Measurements from ENCODE around the gene CENPT.
"Not testable (repeated sequence)": the region's sequence is repeated elsewhere in the genome, so short reads cannot be mapped to it uniquely, and the experiment has no call there.

The CENPT gene

GRCh38 chr16:67855789-67856188 is 8.3 kb upstream of the CENPT start:
- DNase-seq (ENCODE audit: insufficient read length, low spot score): no peak
- no peak for FAIRE-seq

- DNase-seq (ENCODE audit: insufficient read length, low spot score) (no peak), FAIRE-seq (no peak)
Measured at GRCh38 chr16:67853670-67854069, 6.2 kb upstream of the CENPT start.

DNA sequence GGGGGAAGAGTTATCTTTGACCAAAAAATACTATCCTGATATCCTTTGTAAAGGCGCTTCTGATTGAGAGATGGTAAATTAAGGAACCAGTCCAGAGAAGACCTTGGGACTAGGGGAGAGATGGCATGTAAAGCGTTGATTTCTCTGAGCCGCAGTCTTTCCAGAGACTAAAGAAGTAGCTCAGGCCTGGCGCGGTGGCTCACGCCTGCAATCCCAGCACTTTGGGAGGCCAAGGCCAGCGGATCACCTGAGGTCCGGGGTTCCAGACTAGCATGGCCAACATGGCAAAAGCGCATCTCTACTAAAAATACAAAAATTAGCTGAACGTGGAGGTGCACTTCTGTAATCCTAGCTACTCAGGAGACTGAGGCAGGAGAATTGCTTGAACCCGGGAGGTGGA is 625 bp upstream of the CENPT start:
- FAIRE-seq: no peak
- DNase-seq (ENCODE audit: insufficient read length, low spot score): no peak

DNA sequence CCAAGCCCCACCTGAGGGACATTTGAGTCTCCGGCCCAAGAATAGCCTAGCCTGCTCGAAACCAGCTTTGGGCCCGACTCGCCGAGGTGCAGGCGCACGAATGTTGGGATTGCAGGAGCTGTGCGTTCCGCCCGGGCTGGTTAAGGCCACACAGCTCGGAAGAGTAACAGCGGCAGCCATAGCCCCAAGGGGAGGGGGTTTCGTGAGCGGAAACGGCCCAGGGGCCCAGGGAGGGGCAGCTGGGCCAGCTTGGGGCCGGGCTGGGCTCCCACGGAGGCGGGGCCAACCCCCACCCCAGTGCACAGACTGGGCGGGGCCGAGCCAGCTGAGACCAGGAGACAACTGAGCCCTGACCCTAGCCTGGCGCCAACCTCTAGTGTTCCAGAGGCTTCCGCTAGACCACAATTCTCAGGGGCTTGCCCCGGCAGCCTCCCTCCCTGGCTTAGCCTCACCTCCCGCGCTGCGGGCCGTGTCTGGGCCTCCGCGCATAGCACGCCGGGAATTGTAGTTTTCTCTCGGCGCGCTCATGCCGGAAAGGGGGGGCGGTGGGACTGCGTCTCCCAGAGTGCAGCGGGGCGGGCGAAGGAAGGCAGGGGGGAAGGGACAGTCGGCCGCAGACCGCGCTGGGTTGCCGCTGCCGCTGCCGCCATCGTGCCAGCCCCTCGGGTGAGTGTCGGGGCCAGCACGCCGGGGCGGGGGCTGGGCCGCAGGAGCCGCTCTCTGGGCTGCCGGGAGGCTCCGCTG is 1.0 kb downstream of the CENPT start, which contains the start of gene NUTF2:
Gene NUTF2 (plus strand): TSS at position 614 of the 744 bp plus-strand sequence. CDS start 18,198 bp downstream, outside the sequence.
- DNase-seq (ENCODE audit: insufficient read length, low spot score) (peak; percentile 97), FAIRE-seq (peak; percentile 94)

GRCh38 chr16:67846063-67846319 is 1.5 kb downstream of the CENPT start:
- FAIRE-seq (no peak), DNase-seq (ENCODE audit: insufficient read length, low spot score) (no peak)

- FAIRE-seq (no peak), DNase-seq (ENCODE audit: insufficient read length, low spot score) (no peak)
Measured at GRCh38 chr16:67845291-67846062, 2.0 kb downstream of the CENPT start.

- no peak for DNase-seq (ENCODE audit: insufficient read length, low spot score)
Measured at GRCh38 chr16:67844497-67844896, 3.0 kb downstream of the CENPT start.

GRCh38 chr16:67843343-67843765 is 4.1 kb downstream of the CENPT start:
- FAIRE-seq: no peak

More at GRCh38 chr16:67844497-67844896, 3.0 kb downstream of the CENPT start:
- FAIRE-seq: no peak

DNA sequence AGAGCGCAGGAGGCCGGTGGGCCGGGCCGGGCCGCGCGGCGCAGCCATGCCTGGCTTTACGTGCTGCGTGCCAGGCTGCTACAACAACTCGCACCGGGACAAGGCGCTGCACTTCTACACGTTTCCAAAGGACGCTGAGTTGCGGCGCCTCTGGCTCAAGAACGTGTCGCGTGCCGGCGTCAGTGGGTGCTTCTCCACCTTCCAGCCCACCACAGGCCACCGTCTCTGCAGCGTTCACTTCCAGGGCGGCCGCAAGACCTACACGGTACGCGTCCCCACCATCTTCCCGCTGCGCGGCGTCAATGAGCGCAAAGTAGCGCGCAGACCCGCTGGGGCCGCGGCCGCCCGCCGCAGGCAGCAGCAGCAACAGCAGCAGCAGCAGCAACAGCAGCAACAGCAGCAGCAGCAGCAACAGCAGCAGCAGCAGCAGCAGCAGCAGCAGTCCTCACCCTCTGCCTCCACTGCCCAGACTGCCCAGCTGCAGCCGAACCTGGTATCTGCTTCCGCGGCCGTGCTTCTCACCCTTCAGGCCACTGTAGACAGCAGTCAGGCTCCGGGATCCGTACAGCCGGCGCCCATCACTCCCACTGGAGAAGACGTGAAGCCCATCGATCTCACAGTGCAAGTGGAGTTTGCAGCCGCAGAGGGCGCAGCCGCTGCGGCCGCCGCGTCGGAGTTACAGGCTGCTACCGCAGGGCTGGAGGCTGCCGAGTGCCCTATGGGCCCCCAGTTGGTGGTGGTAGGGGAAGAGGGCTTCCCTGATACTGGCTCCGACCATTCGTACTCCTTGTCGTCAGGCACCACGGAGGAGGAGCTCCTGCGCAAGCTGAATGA is 4.8 kb downstream of the CENPT start:
- FAIRE-seq: peak; percentile 69

More at GRCh38 chr16:67843343-67843765, 4.1 kb downstream of the CENPT start:
- DNase-seq (ENCODE audit: insufficient read length, low spot score): no peak

DNA sequence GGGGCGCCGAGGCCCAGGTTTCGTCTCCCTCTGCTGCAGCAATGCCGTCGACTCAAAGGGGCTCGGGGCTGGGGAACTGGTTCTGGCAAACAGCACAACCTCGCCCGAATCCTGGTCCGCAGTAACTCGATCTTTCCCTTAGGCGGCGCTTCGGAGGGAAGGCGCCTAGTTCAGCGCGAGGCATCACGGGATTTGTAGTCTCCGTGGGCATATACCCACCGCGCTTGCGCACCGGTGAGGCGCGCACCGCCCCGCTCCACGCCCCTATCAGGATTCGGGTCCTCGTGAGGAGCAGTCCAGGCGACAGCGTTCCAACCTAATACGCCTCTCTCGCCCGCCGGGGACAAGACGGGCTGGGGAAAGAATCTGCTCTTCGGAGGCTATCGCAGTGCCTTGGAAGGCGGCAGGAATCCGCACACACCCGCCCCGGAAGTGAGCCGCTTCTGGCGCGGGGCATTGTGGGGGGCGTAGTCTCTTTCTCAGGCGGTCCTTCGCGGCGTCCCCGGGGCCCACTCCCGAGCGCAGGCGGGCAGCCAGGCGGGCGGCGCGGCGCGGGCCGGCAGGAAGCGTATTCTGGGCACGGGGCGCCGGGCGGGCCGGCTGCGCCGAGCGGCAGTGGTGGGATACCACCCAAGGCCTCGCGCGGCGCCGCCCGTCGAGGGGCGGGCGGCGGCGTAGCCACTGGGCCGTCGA is 5.5 kb downstream of the CENPT start, which contains the start of gene THAP11:
Gene THAP11 (plus strand): TSS at position 505 of the 693 bp plus-strand sequence. CDS start 235 bp downstream, outside the sequence.
- peak; percentile 95 for FAIRE-seq

More for the DNA sequence above, 4.8 kb downstream of the CENPT start:
- no peak for DNase-seq (ENCODE audit: insufficient read length, low spot score)

GRCh38 chr16:67841198-67841815 is 6.2 kb downstream of the CENPT start:
- FAIRE-seq: no peak
- no peak for DNase-seq (ENCODE audit: insufficient read length, low spot score)

More for the DNA sequence above, 5.5 kb downstream of the CENPT start, which contains the start of gene THAP11:
- peak; percentile 93 for DNase-seq (ENCODE audit: insufficient read length, low spot score)

DNA sequence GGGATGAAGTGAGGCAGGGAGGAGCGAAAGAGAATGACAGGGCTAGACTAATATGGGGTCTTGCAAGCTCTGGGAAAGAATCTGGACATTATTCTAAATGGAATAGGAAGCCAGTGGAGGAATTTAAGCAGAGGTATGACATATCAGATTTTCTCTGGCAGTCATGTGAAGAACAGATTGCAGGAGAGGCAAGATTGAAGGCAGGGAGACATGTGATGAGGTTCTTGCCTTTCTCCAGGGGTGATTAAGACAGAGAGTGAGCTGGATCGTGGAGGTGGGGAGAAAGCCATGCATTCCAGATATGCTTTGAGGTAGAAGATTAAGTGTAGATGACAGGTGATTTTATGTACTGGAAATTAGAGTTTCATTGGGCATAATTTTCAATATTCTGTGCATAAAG is 9.7 kb downstream of the CENPT start:
- DNase-seq (ENCODE audit: insufficient read length, low spot score) (no peak), FAIRE-seq (no peak)

DNA sequence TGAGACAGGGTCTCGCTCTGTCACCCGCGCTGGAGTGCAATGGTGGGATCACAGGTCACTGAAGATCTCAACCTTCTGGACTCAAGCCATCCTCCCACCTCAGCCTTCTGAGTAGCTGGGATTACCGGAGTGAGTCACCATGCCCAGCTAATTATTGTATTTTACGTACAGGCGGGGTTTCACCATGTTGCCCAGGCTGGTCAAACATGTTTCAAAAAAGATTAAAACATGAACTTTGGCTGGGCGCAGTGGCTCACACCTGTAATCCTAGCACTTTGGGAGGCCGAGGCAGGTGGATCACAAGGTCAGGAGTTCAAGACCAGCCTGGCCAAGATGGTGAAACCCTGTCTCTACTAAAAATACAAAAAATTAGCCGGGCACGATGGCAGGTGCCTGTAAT is 10.3 kb downstream of the CENPT start:
- not testable (repeated sequence) for DNase-seq (ENCODE audit: insufficient read length, low spot score); FAIRE-seq

- DNase-seq (ENCODE audit: insufficient read length, low spot score): no peak
- FAIRE-seq: no peak
Measured at GRCh38 chr16:67834242-67834614, 13.3 kb downstream of the CENPT start.

- DNase-seq (ENCODE audit: insufficient read length, low spot score) (peak; percentile 98), FAIRE-seq (peak; percentile 96)
Measured at GRCh38 chr16:67833415-67834241, 13.9 kb downstream of the CENPT start.

- FAIRE-seq: peak; percentile 52
- no peak for DNase-seq (ENCODE audit: insufficient read length, low spot score)
Measured at GRCh38 chr16:67833030-67833414, 14.5 kb downstream of the CENPT start.

- FAIRE-seq (no peak), DNase-seq (ENCODE audit: insufficient read length, low spot score) (no peak)
Measured at GRCh38 chr16:67828651-67829050, 18.8 kb downstream of the CENPT start.

GRCh38 chr16:67825906-67826305 is 21.6 kb downstream of the CENPT start:
- FAIRE-seq (no peak), DNase-seq (ENCODE audit: insufficient read length, low spot score) (no peak)

GRCh38 chr16:67825119-67825518 is 22.4 kb downstream of the CENPT start:
- no peak for DNase-seq (ENCODE audit: insufficient read length, low spot score)
- no peak for FAIRE-seq
